Sigmoid colon (tissue), 7 donors: Measurements from ENCODE around the gene KCNIP4. TPM values are rescaled to one million over a fixed set of nuclear protein-coding genes. Genes with fewer than 3 reads are reported as not detected.
A peak's percentile ranks its signal among the peaks of the same experiment; 100 is the strongest.

ENCODE experiments used
- DNase-seq: peaks from one replicate; pipeline ENCODE4 v3.0.0-alpha.2; 2019
- H3K27ac ChIP-seq, 4 donors: fragments of 200-600 bp; sonication (generic); one replicate each; pipeline ENCODE4 v1.5.1; 2016 to 2019; ENCODE audit warnings: mild to moderate bottlenecking in 1 of 4
- H3K27me3 ChIP-seq, 3 donors: fragments of 200-600 bp; sonication (generic); one replicate each; pipeline ENCODE4 v1.5.1; 2019; ENCODE audit warnings: mild to moderate bottlenecking in 1 of 3
- H3K36me3 ChIP-seq, 4 donors: fragments of 200-600 bp; sonication (generic); one replicate each; pipeline ENCODE4 v1.5.1; 2016 to 2019
- H3K4me1 ChIP-seq, 4 donors: fragments of 200-600 bp; sonication (generic); one replicate each; pipeline ENCODE4 v1.5.1; 2017 to 2019
- H3K4me3 ChIP-seq, 4 donors: fragments of 200-600 bp; sonication (generic); one replicate each; pipeline ENCODE4 v1.5.1; 2017 to 2019; ENCODE audit warnings: mild to moderate bottlenecking in 2 of 4, moderate library complexity in 1 of 4
- H3K9me3 ChIP-seq, 4 donors: fragments of 200-600 bp in 3 of 4; sonication (generic) in 3 of 4; one replicate each; pipeline versions ENCODE4 v1.5.1 to v1.6.1; 2013 to 2019
- EP300 ChIP-seq, 4 donors: sonication (generic); formaldehyde crosslinking; IDR thresholded peaks; one replicate each; pipeline ENCODE4 v1.6.1; 2017; ENCODE audit warnings: antibody characterized with exemption in 4 of 4
- POLR2A ChIP-seq, 2 donors: fragments of 450-650 bp; IDR thresholded peaks; one replicate each; pipeline ENCODE4 v1.6.1; 2016; ENCODE audit warnings: antibody characterized with exemption in 2 of 2, mild to moderate bottlenecking in 2 of 2, moderate library complexity in 2 of 2
- POLR2AphosphoS5 ChIP-seq, 4 donors: sonication (generic); formaldehyde crosslinking; IDR thresholded peaks; one replicate each; pipeline ENCODE4 v1.6.1; 2017; ENCODE audit warnings: antibody characterized with exemption in 4 of 4
- WGBS, 2 donors: extraction: QIAGEN DNeasy Blood & Tissue Kit; methylation state at CpG; one replicate each; pipeline ENCODE4 v1.1.7; 2013; 5-methylcytosine and 5-hydroxymethylcytosine counted together
- intact Hi-C: fragments of 100-400 bp; cut with DNase I; formaldehyde crosslinking; loops from one replicate; pipeline ENCODE4 v1.15.1; 2023
- polyA plus RNA-seq, 3 donors: library from polyadenylated mRNA; stranded (reverse); fragments of 200-250 nt; gene quantifications; one replicate each; pipeline ENCODE4 v1.2.3, GENCODE V29; 2013
- total RNA-seq, 4 donors: library from RNA; depleted of rRNA; stranded (reverse); fragments of >200 nt; gene quantifications; one replicate each; pipeline ENCODE4 v1.1.0, GENCODE V29; 2016
- TF ChIP-seq, protein P1 (sequence below), 4 experiments: fragments of 450-650 bp in 3 of 4; fragments of 200-600 bp in 1 of 4; IDR thresholded peaks; one replicate each; pipeline ENCODE4 v1.5.1; 2016 to 2019; ENCODE audit warnings: antibody characterized with exemption in 4 of 4, mild to moderate bottlenecking in 3 of 4, moderate library complexity in 2 of 4
- donor health status: healthy with polysubstance abuse.
- donor health status: Bipolar disorder and iron deficiency.
- donor health status: healthy.

The KCNIP4 gene
- total and polyA plus RNA-seq, 7 donors: 0.60 to 28.5 (median 14.0) TPM; not detected in 1

DNA sequence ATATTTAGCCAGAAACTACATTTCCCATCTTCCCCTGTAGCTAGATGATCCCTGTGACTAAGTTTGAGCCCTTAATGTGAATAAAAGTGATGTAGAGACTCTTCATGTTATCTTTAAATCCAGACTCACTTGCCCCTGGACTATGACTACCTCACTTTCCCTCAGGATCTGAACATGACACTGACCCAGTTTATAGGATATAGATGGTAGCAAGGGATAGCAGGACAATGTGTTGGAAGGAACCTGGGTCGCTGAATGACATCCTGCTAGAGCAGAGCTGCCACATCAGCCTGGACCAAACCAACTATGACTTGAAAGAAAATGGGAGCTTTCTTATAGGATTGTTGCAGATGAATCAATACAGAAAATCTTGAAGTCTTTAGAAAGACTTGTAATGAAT, 1110.1 kb downstream of the KCNIP4 start:
- H3K36me3 ChIP-seq: no peaks in the 10 kb centered on the region
- H3K4me3 ChIP-seq: no peak overlapping the region
- DNase-seq: no peak
- H3K27ac ChIP-seq: no peak overlapping the region
- WGBS, 2 donors: 71 to 74% methylated on average over 1 of the region's 1 CpG
- intact Hi-C loops: no loop called here
- H3K27me3 ChIP-seq: no peaks in the 10 kb centered on the region
- TF ChIP-seq EP300 (IDR thresholded peaks at IDR 0.05) (no peak), POLR2AphosphoS5 (IDR thresholded peaks at IDR 0.05) (no peak), POLR2A (IDR thresholded peaks at IDR 0.05) (no peak)
- TF ChIP-seq, protein P1, sequence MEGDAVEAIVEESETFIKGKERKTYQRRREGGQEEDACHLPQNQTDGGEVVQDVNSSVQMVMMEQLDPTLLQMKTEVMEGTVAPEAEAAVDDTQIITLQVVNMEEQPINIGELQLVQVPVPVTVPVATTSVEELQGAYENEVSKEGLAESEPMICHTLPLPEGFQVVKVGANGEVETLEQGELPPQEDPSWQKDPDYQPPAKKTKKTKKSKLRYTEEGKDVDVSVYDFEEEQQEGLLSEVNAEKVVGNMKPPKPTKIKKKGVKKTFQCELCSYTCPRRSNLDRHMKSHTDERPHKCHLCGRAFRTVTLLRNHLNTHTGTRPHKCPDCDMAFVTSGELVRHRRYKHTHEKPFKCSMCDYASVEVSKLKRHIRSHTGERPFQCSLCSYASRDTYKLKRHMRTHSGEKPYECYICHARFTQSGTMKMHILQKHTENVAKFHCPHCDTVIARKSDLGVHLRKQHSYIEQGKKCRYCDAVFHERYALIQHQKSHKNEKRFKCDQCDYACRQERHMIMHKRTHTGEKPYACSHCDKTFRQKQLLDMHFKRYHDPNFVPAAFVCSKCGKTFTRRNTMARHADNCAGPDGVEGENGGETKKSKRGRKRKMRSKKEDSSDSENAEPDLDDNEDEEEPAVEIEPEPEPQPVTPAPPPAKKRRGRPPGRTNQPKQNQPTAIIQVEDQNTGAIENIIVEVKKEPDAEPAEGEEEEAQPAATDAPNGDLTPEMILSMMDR (IDR thresholded peaks at IDR 0.05): no peak
- peaks cover 0 to 15% (median 14%) of the 10 kb centered on the region in 4 donors for H3K4me1 ChIP-seq
- H3K9me3 ChIP-seq: no peaks in the 10 kb centered on the region

DNA sequence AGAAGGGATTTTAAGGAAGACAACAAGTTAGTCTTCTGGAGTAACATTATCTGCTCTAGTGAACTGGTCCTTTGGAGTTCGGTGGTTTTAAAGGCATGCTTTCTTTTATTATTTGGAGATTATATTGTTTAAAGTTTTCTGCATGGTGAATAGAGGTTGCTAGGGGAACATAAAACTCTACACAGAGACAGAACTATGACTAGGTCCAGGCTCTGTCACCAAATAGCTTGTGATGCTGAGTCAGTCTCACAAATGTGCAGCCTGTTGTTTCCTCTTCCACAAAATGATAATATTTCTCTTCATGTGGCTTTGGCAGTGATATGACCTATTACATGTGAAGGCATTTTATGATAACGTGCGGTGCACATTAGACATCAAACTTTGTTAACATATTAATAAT, 1115.7 kb downstream of the KCNIP4 start:
- H3K4me1 ChIP-seq: peaks cover 0 to 19% (median 9%) of the 10 kb centered on the region in 4 donors
- intact Hi-C loops: no loop called here
- WGBS, 2 donors: 81 to 84% methylated on average over 3 of the region's 3 CpGs
- no peak overlapping the region for H3K4me3 ChIP-seq
- TF ChIP-seq POLR2AphosphoS5 (IDR thresholded peaks at IDR 0.05) (peak in 1 of 4 donors; percentile 12), EP300 (IDR thresholded peaks at IDR 0.05) (no peak)
- H3K36me3 ChIP-seq: no peaks in the 10 kb centered on the region
- no peaks in the 10 kb centered on the region for H3K27me3 ChIP-seq
- peak overlapping the region in 2 of 4 donors; percentile 30 to 45 for H3K27ac ChIP-seq
- no peak for DNase-seq
- H3K9me3 ChIP-seq: no peaks in the 10 kb centered on the region

DNA sequence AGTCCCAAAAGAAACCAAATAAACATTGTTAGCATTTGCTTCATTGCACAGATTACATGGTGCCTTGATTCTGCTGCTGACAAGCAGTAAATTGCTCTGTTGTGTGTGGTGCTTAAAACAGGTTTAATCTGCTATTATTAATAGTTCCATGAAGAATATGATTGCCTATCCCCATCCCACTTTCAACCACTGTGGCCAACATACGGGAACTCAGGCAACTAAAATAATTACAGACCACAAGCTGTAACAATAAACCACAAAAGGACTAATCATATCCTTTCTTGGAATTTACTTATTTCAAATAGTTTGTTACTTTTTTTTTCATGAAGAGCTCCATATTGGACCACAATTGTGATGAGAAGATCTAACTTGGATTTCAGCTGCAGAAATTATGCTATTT, 1116.8 kb downstream of the KCNIP4 start:
- intact Hi-C loops: no loop called here

DNA sequence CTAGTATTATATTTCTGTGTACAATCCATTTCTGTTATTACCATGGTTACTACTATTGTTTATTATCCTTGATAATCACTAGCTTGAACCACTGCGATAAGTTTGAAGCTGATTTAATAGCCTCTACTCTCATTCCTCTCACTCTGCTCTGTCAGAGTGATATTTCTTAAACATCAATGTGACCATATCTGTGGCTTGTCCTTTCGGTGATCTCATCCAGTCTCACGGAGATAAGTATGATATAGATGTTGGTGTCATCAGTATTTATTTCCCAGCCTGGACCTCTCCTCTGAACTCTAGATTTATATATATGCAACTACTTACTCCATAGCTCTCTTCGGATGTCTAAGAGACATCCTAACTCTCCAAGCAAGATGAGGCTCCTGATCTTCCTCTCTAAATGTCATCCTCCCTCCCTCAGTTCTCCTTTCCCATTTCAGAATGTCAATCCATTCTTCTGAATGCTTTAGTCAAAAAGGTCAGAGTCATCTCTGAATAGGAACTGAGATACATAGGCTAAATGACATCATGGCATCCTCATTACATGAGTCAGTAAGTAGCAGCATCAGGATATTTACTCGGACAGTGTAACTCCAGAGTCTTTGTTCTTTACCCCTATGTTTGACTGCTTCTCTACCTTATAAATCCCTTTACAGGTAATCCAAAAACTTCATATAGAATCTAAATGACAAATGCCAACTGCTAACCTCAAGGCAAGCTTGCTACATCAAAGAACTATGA, 1118.8 kb downstream of the KCNIP4 start:
- TF ChIP-seq POLR2AphosphoS5 (IDR thresholded peaks at IDR 0.05) (no peak), POLR2A (IDR thresholded peaks at IDR 0.05) (no peak), EP300 (IDR thresholded peaks at IDR 0.05) (no peak)
- TF ChIP-seq, protein P1 (IDR thresholded peaks at IDR 0.05): no peak
- intact Hi-C loops: no loop called here
- no peak for DNase-seq
- H3K27me3 ChIP-seq: no peaks in the 10 kb centered on the region
- H3K27ac ChIP-seq: no peak overlapping the region
- H3K36me3 ChIP-seq: no peaks in the 10 kb centered on the region
- peaks cover 0 to 29% (median 14%) of the 10 kb centered on the region in 4 donors for H3K4me1 ChIP-seq
- H3K9me3 ChIP-seq: no peaks in the 10 kb centered on the region
- no peak overlapping the region for H3K4me3 ChIP-seq
- 64 to 92% methylated on average over 5 of the region's 5 CpGs for WGBS, 2 donors

More for the DNA sequence above, 1116.8 kb downstream of the KCNIP4 start:
- Histone ChIP-seq H3K9me3 (no peaks in the 10 kb centered on the region), H3K4me1 (peaks cover 0 to 19% (median 9%) of the 10 kb centered on the region in 4 donors), H3K4me3 (no peak overlapping the region), H3K27ac (no peak overlapping the region), H3K27me3 (no peaks in the 10 kb centered on the region), H3K36me3 (no peaks in the 10 kb centered on the region)
- 70% methylated on average over 1 of the region's 1 CpG for WGBS, 2 donors
- DNase-seq: no peak
- no peak for TF ChIP-seq POLR2A (IDR thresholded peaks at IDR 0.05)
- no peak for TF ChIP-seq POLR2AphosphoS5 (IDR thresholded peaks at IDR 0.05)

DNA sequence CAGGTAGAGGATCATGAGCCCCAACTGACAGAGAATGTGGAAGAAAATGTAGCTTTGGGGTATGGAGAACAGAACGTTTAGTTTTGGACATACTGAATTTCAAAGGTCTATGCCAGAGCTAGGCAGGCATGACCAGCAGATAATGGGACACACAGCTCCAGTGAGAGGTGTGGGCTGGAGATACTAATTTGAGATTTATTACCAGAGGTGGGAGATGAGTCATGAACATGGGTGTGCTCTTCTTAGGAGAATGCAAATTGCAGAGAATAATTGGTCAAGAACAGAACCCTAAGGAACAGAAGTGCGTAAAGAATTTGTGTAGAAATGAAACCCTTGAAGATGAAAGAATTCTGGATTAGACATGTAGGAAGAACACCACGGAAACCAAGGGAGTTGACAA, 1123.1 kb downstream of the KCNIP4 start:
- intact Hi-C loops: no loop called here
- H3K27ac ChIP-seq: peak overlapping the region in 1 of 4 donors; percentile 5
- no peak overlapping the region for H3K4me3 ChIP-seq
- DNase-seq: no peak
- 77 to 83% methylated on average over 3 of the region's 3 CpGs for WGBS, 2 donors
- TF ChIP-seq, protein P1 (IDR thresholded peaks at IDR 0.05): no peak
- no peak for TF ChIP-seq POLR2A (IDR thresholded peaks at IDR 0.05)
- TF ChIP-seq POLR2AphosphoS5 (IDR thresholded peaks at IDR 0.05): no peak
- no peak for TF ChIP-seq EP300 (IDR thresholded peaks at IDR 0.05)
- no peaks in the 10 kb centered on the region for H3K27me3 ChIP-seq
- no peaks in the 10 kb centered on the region for H3K36me3 ChIP-seq
- peaks cover 0 to 15% (median 10%) of the 10 kb centered on the region in 4 donors for H3K4me1 ChIP-seq
- H3K9me3 ChIP-seq: no peaks in the 10 kb centered on the region
